Gastrocnemius medialis (tissue), 4 donors: Measurements from ENCODE around the gene CHST8. TPM values are rescaled to one million over a fixed set of nuclear protein-coding genes. Genes with fewer than 3 reads are reported as not detected.

Experiments
- ATAC-seq, 2 donors: fragments of 150-250 bp; one replicate each; pipeline ENCODE4 v1.9.1; 2016
- DNase-seq, 2 donors: peaks; one replicate each; pipeline ENCODE4 v3.0.0-alpha.2; 2019
- H3K27ac ChIP-seq, 4 donors: fragments of 200-600 bp; sonication (generic); 1 replicate in 1 of 4; 2 replicates in 3 of 4; pipeline ENCODE4 v1.5.1; 2016 to 2018; ENCODE audit warnings: mild to moderate bottlenecking in 2 of 4, moderate library complexity in 1 of 4
- H3K27me3 ChIP-seq, 3 donors: fragments of 200-600 bp; sonication (generic) in 2 of 3; 1 replicate in 1 of 3; 2 replicates in 2 of 3; pipeline versions ENCODE4 v1.5.1 to v1.6.0; 2016 to 2019; ENCODE audit warnings: mild to moderate bottlenecking in 1 of 3, moderate library complexity in 1 of 3
- H3K36me3 ChIP-seq, 2 donors: fragments of 200-600 bp; sonication (generic) in 1 of 2; one replicate each; pipeline ENCODE4 v1.5.1; 2017 to 2018
- H3K4me1 ChIP-seq, 2 donors: fragments of 200-600 bp; sonication (generic) in 1 of 2; one replicate each; pipeline ENCODE4 v1.5.1; 2016 to 2017; ENCODE audit warnings: mild to moderate bottlenecking in 2 of 2
- H3K4me3 ChIP-seq, 4 donors: fragments of 200-600 bp; sonication (generic) in 3 of 4; 1 replicate in 1 of 4; 2 replicates in 3 of 4; pipeline ENCODE4 v1.5.1; 2016 to 2019; ENCODE audit warnings: mild to moderate bottlenecking in 2 of 4
- H3K9me3 ChIP-seq, 3 donors: fragments of 200-600 bp; sonication (generic) in 2 of 3; 1 replicate in 1 of 3; 2 replicates in 2 of 3; pipeline ENCODE4 v1.5.1; 2016 to 2019
- POLR2A ChIP-seq, 2 donors: fragments of 450-650 bp; IDR thresholded peaks; one replicate each; pipeline ENCODE4 v1.6.1; 2017; ENCODE audit warnings: antibody characterized with exemption in 2 of 2, mild to moderate bottlenecking in 2 of 2, moderate library complexity in 2 of 2
- in situ Hi-C, 4 donors: fragments of 200-750 bp; cut with MboI; loops; one replicate each; pipeline versions ENCODE4 v1.15.0 to v1.8.0; 2017; ENCODE audit warnings: low sequenced_read_pairs in 4 of 4
- intact Hi-C: fragments of 100-400 bp; cut with DNase I; formaldehyde crosslinking; loops from one replicate; pipeline ENCODE4 v1.15.1; 2023; ENCODE audit warnings: low total_unique reads
- total RNA-seq, 4 donors: library from RNA; depleted of rRNA; stranded (reverse); fragments of >200 nt; gene quantifications; one replicate each; pipeline versions ENCODE4 v1.1.0 to v1.2.3, GENCODE V29; 2016
- TF ChIP-seq, protein P1 (sequence below), 5 experiments: fragments of 450-650 bp in 3 of 5; fragments of 200-600 bp in 2 of 5; sonication (generic) in 2 of 5; IDR thresholded peaks in 4 of 5; conservative IDR thresholded peaks in 1 of 5; 1 replicate in 4 of 5; 2 replicates in 1 of 5; pipeline ENCODE4 v1.5.1; 2016 to 2019; ENCODE audit warnings: antibody characterized with exemption in 5 of 5, mild to moderate bottlenecking in 3 of 5, moderate library complexity in 3 of 5

CHST8 gene, protein sequence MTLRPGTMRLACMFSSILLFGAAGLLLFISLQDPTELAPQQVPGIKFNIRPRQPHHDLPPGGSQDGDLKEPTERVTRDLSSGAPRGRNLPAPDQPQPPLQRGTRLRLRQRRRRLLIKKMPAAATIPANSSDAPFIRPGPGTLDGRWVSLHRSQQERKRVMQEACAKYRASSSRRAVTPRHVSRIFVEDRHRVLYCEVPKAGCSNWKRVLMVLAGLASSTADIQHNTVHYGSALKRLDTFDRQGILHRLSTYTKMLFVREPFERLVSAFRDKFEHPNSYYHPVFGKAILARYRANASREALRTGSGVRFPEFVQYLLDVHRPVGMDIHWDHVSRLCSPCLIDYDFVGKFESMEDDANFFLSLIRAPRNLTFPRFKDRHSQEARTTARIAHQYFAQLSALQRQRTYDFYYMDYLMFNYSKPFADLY
- under 1 TPM in 2 of 4 donors, not detected in 2; 0.29 to 0.46 TPM for total RNA-seq

DNA sequence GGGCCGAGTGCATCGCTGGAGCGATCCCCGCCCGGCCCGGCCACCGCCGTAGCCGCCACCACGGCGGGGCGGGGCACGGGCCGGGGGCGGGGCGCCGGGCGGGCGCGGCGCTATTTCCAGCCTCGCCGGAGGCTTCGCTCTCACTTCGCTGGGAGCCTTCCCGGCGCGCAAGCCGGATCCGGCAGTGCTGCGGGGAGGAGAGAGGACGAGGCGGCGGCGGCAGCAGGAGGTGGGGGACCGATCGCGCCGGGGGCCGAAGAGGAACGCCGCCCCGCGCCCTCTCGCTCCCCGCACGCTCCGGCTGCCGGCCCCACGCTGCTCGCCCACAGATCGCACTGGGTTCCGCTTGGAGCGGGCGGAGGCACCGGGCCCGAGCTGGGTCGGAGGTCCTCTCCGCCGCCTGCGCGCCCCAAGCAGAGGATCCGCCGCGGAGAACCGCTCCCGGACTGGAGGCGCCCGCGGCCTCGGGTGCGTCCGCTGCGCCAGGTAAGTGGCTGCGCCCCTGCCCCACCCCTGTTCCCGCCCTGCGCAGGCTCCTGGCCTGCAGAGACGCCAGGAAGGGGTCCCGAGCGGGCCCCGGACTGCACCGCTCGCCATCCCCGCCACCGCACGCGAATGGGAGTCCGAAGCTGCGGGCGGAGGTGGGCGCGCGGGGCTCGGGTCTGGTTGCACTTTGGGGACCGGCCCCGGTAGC is at the start of gene CHST8:
Gene CHST8, plus strand, starts transcription at position 143 of the 694 bp plus-strand sequence. CDS start 67,309 bp downstream, outside the sequence.
- intact Hi-C loops = no loop called here
- in situ Hi-C loops = no loop called here
- H3K27me3 ChIP-seq = peaks cover 31 to 54% (median 40%) of the 10 kb centered on the region in 3 donors
- ATAC-seq = peak in 1 of 2 donors; percentile 27
- no peaks in the 10 kb centered on the region for H3K9me3 ChIP-seq
- no peak within 1 kb of the TSS for H3K27ac ChIP-seq
- TF ChIP-seq, protein P1, sequence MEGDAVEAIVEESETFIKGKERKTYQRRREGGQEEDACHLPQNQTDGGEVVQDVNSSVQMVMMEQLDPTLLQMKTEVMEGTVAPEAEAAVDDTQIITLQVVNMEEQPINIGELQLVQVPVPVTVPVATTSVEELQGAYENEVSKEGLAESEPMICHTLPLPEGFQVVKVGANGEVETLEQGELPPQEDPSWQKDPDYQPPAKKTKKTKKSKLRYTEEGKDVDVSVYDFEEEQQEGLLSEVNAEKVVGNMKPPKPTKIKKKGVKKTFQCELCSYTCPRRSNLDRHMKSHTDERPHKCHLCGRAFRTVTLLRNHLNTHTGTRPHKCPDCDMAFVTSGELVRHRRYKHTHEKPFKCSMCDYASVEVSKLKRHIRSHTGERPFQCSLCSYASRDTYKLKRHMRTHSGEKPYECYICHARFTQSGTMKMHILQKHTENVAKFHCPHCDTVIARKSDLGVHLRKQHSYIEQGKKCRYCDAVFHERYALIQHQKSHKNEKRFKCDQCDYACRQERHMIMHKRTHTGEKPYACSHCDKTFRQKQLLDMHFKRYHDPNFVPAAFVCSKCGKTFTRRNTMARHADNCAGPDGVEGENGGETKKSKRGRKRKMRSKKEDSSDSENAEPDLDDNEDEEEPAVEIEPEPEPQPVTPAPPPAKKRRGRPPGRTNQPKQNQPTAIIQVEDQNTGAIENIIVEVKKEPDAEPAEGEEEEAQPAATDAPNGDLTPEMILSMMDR (IDR thresholded peaks at IDR 0.05 in 4 of 5, conservative IDR thresholded peaks at IDR 0.05 in 1 of 5) = no peak
- peak; percentile 23 to 50 for TF ChIP-seq POLR2A (IDR thresholded peaks at IDR 0.05)
- H3K36me3 ChIP-seq = no peaks in the 10 kb centered on the region
- H3K4me3 ChIP-seq = peak within 1 kb of the TSS; percentile 40 to 57 (median 50)
- H3K4me1 ChIP-seq = peaks cover 3% of the 10 kb centered on the region in 2 donors
- DNase-seq = no peak

DNA sequence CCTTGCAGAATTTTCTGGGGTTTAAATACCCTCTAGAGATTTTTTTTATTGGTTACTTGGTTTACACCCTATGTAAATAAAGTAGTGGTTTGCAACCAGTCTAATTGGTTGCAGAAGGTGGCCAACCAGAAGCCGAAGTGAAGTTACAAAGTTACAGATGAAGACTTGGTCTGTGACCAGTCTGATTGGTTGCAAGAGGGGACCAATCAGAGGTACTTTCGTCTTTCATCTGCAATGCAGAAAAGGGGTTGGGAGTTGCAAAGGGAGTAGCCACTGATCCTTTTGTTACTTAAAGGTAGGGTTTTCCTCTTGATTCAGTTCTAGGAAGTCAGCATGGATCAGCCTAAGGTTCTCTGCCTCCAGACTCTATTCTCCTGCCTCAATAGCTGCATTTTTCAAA is 48.8 kb upstream of the CHST8 start:
- DNase-seq (no peak), ATAC-seq (no peak)
- Histone ChIP-seq H3K9me3 (no peaks in the 10 kb centered on the region), H3K36me3 (no peaks in the 10 kb centered on the region), H3K27ac (no peak overlapping the region), H3K4me3 (no peak overlapping the region), H3K27me3 (peaks cover 0 to 14% (median 5%) of the 10 kb centered on the region in 3 donors), H3K4me1 (no peaks in the 10 kb centered on the region)
- no peak for TF ChIP-seq POLR2A (IDR thresholded peaks at IDR 0.05)
- TF ChIP-seq, protein P1 (IDR thresholded peaks at IDR 0.05 in 4 of 5, conservative IDR thresholded peaks at IDR 0.05 in 1 of 5) = no peak
- intact Hi-C loops = no loop called here
- in situ Hi-C loops = no loop called here

DNA sequence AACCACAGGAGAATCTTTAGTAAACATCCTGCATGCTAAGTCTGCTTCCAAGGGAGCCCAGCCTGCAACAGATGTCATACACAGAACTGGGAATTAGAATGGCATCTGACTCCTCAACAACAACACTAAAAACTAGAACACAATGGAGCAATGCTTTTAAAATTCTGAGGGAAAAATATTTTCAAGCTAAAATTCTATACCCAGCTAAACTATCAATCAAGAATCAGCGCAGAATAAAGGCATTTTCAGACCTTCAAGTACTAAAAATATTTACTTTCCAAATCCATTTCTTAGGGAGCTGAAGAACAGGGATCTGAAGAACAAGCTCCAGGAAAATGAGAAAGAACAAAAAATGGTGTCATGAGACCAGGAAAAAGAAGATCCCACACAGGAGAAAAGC is 46.9 kb upstream of the CHST8 start:
- in situ Hi-C loops = no loop called here
- H3K27ac ChIP-seq = no peak overlapping the region
- no peaks in the 10 kb centered on the region for H3K4me1 ChIP-seq
- peaks cover 0 to 8% (median 5%) of the 10 kb centered on the region in 3 donors for H3K27me3 ChIP-seq
- no peak overlapping the region for H3K4me3 ChIP-seq
- intact Hi-C loops = no loop called here
- H3K36me3 ChIP-seq = no peaks in the 10 kb centered on the region
- no peak for ATAC-seq
- TF ChIP-seq, protein P1 (IDR thresholded peaks at IDR 0.05 in 4 of 5, conservative IDR thresholded peaks at IDR 0.05 in 1 of 5) = no peak
- no peak for TF ChIP-seq POLR2A (IDR thresholded peaks at IDR 0.05)
- H3K9me3 ChIP-seq = no peaks in the 10 kb centered on the region
- DNase-seq = no peak

DNA sequence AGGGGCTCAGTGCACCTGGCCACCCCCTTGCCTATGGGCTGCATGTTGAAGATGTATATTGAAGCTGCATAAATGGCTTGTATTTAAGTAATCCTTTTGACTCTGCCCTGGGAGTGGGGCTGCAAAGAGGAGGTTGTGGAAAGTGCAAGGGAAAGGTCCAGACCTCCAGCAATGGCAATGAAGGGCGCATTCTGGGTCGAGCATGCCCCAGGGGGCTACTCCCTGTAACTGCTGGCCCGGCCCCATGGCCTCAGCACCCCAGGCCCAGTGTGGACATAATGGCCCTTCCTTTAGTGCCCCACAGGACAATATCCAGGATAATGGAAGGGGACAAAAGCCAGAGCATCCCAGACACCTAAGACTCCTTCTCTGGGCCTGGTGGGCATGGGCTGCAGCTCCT is 43.1 kb upstream of the CHST8 start:
- H3K9me3 ChIP-seq = no peaks in the 10 kb centered on the region
- in situ Hi-C loops = no loop called here
- TF ChIP-seq POLR2A (IDR thresholded peaks at IDR 0.05) = no peak
- TF ChIP-seq, protein P1 (IDR thresholded peaks at IDR 0.05 in 4 of 5, conservative IDR thresholded peaks at IDR 0.05 in 1 of 5) = no peak
- peaks cover 0 to under 1% (median 0%) of the 10 kb centered on the region in 3 donors for H3K27me3 ChIP-seq
- DNase-seq (no peak), ATAC-seq (no peak)
- intact Hi-C loops = no loop called here
- H3K36me3 ChIP-seq = no peaks in the 10 kb centered on the region
- no peak overlapping the region for H3K4me3 ChIP-seq
- no peak overlapping the region for H3K27ac ChIP-seq
- no peaks in the 10 kb centered on the region for H3K4me1 ChIP-seq
